Left lung (tissue), 10 donors: ENCODE results near the gene OPRM1. TPM values are rescaled to one million over a fixed set of nuclear protein-coding genes. Genes with fewer than 3 reads are reported as not detected.

Experiments
- ATAC-seq: fragments of 200-7000 bp; cut with Tn5 transposase; one replicate; pipeline ENCODE4 v1.9.1; 2020; ENCODE audit warnings: moderate library complexity
- DNase-seq, 4 donors: peaks; one replicate each; pipeline ENCODE4 v3.0.0-alpha.2; 2013 to 2020
- H3K27ac ChIP-seq, 2 donors: fragments of 200-600 bp; sonication (generic) in 1 of 2; one replicate each; pipeline versions ENCODE4 v1.5.0 to v1.8.0; 2020 to 2021
- H3K27me3 ChIP-seq, 2 donors: fragments of 200-600 bp; sonication (generic) in 1 of 2; one replicate each; pipeline versions ENCODE4 v1.5.0 to v1.8.0; 2020 to 2021
- H3K36me3 ChIP-seq, 2 donors: fragments of 200-600 bp; sonication (generic) in 1 of 2; one replicate each; pipeline versions ENCODE4 v1.5.0 to v1.8.0; 2020 to 2021
- H3K4me1 ChIP-seq, 2 donors: fragments of 200-600 bp; one replicate each; pipeline ENCODE4 v1.8.0; 2021
- H3K4me3 ChIP-seq, 2 donors: fragments of 200-600 bp; sonication (generic) in 1 of 2; one replicate each; pipeline versions ENCODE4 v1.5.0 to v1.8.0; 2020 to 2021; ENCODE audit warnings: mild to moderate bottlenecking in 1 of 2
- H3K9me3 ChIP-seq, 2 donors: fragments of 200-600 bp; sonication (generic) in 1 of 2; one replicate each; pipeline versions ENCODE4 v1.5.0 to v1.8.0; 2020 to 2021
- intact Hi-C, 2 donors: fragments of 100-400 bp; cut with DNase I; formaldehyde crosslinking; loops; one replicate each; pipeline versions ENCODE4 v1.11.2 to v1.14.2; 2022
- polyA plus RNA-seq, 6 donors: library from polyadenylated mRNA; unstranded; fragments of 120-200 nt; gene quantifications; one replicate each; pipeline ENCODE4 v1.2.1, GENCODE V29; 2013; ENCODE audit not compliant: insufficient read length in 6 of 6
- total RNA-seq, 2 donors: library from RNA; stranded (reverse); fragmentation: NEBNext Ultra II Directional; extraction: Animal tissue kit (Norgen Biotek cat#: 25700); gene quantifications; one replicate each; pipeline ENCODE4 v1.2.1, GENCODE V29; 2021
- TF ChIP-seq, protein P1 (sequence below), 2 donors: fragments of 200-600 bp; sonication (generic) in 1 of 2; IDR thresholded peaks; one replicate each; pipeline versions ENCODE4 v1.5.0 to v1.8.0; 2021; ENCODE audit warnings: antibody characterized with exemption in 2 of 2
- donor health status: DM: no; HTN: yes; CAD: no.
- donor health status: DM: no; HTN: no; CAD: no.

OPRM1 gene
- total and polyA plus RNA-seq, 8 donors: not detected

- no peaks in the 10 kb centered on the region for H3K27me3 ChIP-seq
- peak overlapping the region in 1 of 2 donors; percentile 78 for H3K27ac ChIP-seq
- peak in 1 of 4 donors; percentile 37 for DNase-seq
- TF ChIP-seq, protein P1, sequence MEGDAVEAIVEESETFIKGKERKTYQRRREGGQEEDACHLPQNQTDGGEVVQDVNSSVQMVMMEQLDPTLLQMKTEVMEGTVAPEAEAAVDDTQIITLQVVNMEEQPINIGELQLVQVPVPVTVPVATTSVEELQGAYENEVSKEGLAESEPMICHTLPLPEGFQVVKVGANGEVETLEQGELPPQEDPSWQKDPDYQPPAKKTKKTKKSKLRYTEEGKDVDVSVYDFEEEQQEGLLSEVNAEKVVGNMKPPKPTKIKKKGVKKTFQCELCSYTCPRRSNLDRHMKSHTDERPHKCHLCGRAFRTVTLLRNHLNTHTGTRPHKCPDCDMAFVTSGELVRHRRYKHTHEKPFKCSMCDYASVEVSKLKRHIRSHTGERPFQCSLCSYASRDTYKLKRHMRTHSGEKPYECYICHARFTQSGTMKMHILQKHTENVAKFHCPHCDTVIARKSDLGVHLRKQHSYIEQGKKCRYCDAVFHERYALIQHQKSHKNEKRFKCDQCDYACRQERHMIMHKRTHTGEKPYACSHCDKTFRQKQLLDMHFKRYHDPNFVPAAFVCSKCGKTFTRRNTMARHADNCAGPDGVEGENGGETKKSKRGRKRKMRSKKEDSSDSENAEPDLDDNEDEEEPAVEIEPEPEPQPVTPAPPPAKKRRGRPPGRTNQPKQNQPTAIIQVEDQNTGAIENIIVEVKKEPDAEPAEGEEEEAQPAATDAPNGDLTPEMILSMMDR (IDR thresholded peaks at IDR 0.05): no peak
- no peak overlapping the region for H3K4me3 ChIP-seq
- intact Hi-C loops: no loop called here
- no peaks in the 10 kb centered on the region for H3K9me3 ChIP-seq
- H3K4me1 ChIP-seq: peaks cover 0 to 3% of the 10 kb centered on the region in 2 donors
- no peaks in the 10 kb centered on the region for H3K36me3 ChIP-seq
- peak; percentile 39 for ATAC-seq
These were observed 99.8 kb downstream of the OPRM1 start for GRCh38 chr6:154138793-154139192.

DNA sequence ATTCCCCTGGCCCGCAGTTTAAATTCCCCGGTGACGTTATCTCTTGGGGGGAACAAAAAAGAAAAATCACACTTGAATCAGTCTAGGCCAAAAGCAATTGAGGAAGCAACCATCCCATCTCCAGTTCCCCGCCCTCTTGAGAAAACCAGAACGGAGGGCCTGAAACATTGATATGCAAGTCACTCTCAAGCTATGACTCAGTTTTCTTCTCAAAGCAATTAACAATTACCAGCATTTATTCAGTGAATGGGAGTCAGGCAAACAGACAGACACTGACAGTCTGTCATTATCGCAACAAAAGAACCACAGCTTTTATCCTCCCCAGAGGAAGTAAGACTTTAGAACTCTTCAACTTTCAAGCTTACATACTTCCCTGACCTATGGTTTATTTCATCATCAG lies 100.9 kb downstream of the OPRM1 start:
- Histone ChIP-seq H3K4me3 (no peak overlapping the region), H3K4me1 (peaks cover 0 to 3% of the 10 kb centered on the region in 2 donors), H3K9me3 (no peaks in the 10 kb centered on the region), H3K27me3 (no peaks in the 10 kb centered on the region), H3K36me3 (no peaks in the 10 kb centered on the region), H3K27ac (peak overlapping the region in 1 of 2 donors; percentile 78)
- TF ChIP-seq, protein P1 (IDR thresholded peaks at IDR 0.05): no peak
- intact Hi-C loops: no loop called here
- no peak for DNase-seq
- peak; percentile 62 for ATAC-seq

GRCh38 chr6:154140743-154141142 lies 101.7 kb downstream of the OPRM1 start:
- DNase-seq (no peak), ATAC-seq (no peak)
- no peaks in the 10 kb centered on the region for H3K9me3 ChIP-seq
- H3K27ac ChIP-seq: peak overlapping the region in 1 of 2 donors; percentile 78
- intact Hi-C loops: no loop called here
- TF ChIP-seq, protein P1 (IDR thresholded peaks at IDR 0.05): no peak
- no peak overlapping the region for H3K4me3 ChIP-seq
- peaks cover 0 to 3% of the 10 kb centered on the region in 2 donors for H3K4me1 ChIP-seq
- no peaks in the 10 kb centered on the region for H3K36me3 ChIP-seq
- no peaks in the 10 kb centered on the region for H3K27me3 ChIP-seq

GRCh38 chr6:154143753-154144152 lies 104.7 kb downstream of the OPRM1 start:
- no peak for ATAC-seq
- H3K4me3 ChIP-seq: no peak overlapping the region
- H3K27me3 ChIP-seq: no peaks in the 10 kb centered on the region
- no peaks in the 10 kb centered on the region for H3K36me3 ChIP-seq
- peaks cover 0 to 3% of the 10 kb centered on the region in 2 donors for H3K4me1 ChIP-seq
- TF ChIP-seq, protein P1 (IDR thresholded peaks at IDR 0.05): no peak
- H3K27ac ChIP-seq: no peak overlapping the region
- H3K9me3 ChIP-seq: no peaks in the 10 kb centered on the region
- intact Hi-C loops: no loop called here
- no peak for DNase-seq

GRCh38 chr6:154154389-154154967 lies 115.4 kb downstream of the OPRM1 start:
- H3K9me3 ChIP-seq: no peaks in the 10 kb centered on the region
- H3K27me3 ChIP-seq: no peaks in the 10 kb centered on the region
- TF ChIP-seq, protein P1 (IDR thresholded peaks at IDR 0.05): peak; percentile 63 to 79
- intact Hi-C loops: no loop called here
- no peaks in the 10 kb centered on the region for H3K36me3 ChIP-seq
- DNase-seq: peak in 1 of 4 donors; percentile 80
- peaks cover 8 to 33% of the 10 kb centered on the region in 2 donors for H3K4me1 ChIP-seq
- no peak overlapping the region for H3K4me3 ChIP-seq
- no peak overlapping the region for H3K27ac ChIP-seq
- ATAC-seq: peak; percentile 55
